HG03060 (cell line): ENCODE results near the gene IL1B.

Experiments
- ATAC-seq: cut with Tn5 transposase; IDR thresholded peaks from one replicate; pipeline ENCODE4 v1.9.1; 2021; ENCODE audit warnings: low read depth, moderate number of reproducible peaks; ENCODE audit not compliant: unreplicated experiment

Gene IL1B

GRCh38 chr2:112787294-112787693 lies 49.3 kb downstream of the IL1B start:
- no peak for ATAC-seq

GRCh38 chr2:112784199-112785189 lies 52.1 kb downstream of the IL1B start, which contains the start of gene IL1A:
TSS of gene IL1A (minus strand) at chr2:112784493. CDS start at chr2:112783770, 723 bp downstream.
- ATAC-seq: no peak

- no peak for ATAC-seq
These were observed 53.3 kb downstream of the IL1B start for GRCh38 chr2:112783187-112783714.

DNA sequence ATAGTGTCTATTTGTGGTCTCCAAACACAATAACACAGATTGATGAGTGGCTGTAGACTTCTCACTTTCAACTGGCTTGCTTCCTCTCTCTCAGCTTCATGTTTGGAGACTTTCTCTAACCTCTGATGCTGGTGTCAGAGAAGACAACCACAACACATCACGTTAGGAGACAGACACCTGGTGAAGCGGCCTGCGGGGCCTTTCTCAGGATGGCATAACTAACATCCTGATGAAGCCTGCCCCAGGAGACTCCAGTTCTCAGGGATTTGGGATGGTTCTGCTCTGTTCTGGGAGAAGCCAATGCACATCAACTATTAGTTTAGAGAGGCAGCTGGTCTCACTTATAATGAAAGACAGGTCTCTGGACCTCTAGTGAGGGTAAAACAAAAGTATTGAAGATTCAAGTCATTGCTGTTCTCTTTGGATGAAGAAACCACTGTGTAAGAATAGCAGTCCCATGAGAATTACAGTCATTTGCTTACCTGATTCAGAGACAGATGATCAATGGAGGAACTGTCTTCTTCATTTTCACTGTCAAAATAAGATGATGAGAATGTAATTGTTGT lies 54.3 kb downstream of the IL1B start:
- ATAC-seq: peak; percentile 46
